ENCODE measurements around the gene ZNF77. TPM values are rescaled to one million over a fixed set of nuclear protein-coding genes. Genes with fewer than 3 reads are reported as not detected.
"Not testable (repeated sequence)": the region's sequence is repeated elsewhere in the genome, so short reads cannot be mapped to it uniquely, and the experiment has no call there.

The ZNF77 gene
- total RNA-seq, 2 donors from 2014 or later: 2.4 to 4.0 TPM

DNA sequence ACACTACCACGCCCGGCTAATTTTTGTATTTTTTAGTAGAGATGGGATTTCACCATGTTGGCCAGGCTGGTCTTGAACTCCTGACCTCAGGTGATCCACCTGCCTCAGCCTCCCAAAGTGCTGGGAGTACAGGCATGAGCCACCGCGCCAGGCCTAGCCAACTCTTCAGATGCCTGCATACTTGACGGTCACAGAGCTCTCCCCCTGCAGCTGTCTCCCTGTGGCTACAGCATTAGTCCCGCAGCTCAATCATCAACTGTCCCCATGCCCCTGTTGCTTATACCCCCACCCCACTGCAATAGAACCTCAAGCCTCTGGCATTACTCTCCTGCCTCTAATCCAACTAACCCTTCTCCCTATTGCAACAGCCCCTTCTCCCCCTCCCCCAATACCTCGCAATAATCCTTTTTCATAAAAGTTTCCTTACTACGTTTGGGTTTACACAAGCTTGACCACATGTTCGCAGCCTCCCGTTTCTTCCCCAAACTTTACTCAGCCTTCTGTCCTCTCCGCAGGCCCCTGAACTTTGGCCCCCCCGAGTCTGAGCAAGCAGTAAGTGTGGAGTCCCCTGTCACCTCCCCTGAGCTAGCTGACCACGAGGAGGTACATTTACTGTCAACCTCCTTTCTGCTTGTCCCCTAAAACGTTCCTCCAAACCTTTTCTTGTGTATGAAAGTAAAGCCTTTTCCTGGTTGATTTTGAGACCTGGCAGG, 1.7 kb downstream of the ZNF77 start:
- DNase-seq (ENCODE audit: low spot score): no peak
- intact Hi-C loops (cut with DNase I): loop anchor here in 1 of 2 donors (5.0 kb wide), 1 partner anchor 41 kb away; the partner anchor contains the start of gene ZNF57

DNA sequence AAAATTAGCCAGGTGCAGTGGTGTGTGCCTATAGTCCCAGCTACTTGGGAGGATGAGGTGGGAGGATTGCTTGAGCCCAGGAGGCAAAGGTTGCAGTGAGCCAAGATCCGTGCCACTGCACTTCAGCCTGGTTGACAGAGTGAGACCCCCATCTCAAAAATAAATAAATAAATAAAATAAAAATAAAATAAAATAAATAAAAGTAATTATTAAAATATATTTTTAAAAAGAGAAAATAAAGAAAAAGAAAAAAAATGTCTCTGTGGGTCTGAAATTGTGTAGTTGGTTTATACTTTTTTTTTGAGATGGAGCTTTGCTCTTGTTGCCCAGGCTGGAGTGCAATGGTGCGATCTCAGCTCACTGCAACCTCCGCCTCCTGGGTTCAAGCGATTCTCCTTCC, 8.9 kb downstream of the ZNF77 start:
- DNase-seq (ENCODE audit: low spot score): not testable (repeated sequence)
- intact Hi-C loops (cut with DNase I): loop anchor here in 1 of 2 donors (10.0 kb wide), 1 partner anchor 81 kb away; no protein-coding TSS in a partner anchor

DNA sequence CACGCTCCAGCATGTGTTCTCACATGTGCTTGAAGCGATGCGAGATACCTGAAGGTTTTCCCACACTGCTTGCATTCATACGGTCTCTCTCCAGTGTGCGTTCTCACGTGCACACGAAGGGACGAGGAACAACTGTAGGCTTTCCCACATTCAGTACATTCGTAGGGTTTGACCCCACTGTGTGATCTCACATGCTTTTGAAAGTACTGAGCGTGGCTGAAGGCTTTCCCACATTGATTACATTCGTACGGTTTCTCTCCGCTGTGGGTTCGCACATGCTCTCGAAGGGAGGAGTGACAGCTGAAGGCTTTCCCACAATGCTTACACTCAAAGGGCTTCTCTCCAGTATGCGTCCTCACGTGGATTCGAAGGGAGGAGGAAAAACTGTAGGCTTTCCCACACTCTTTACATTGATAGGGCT, 11.3 kb downstream of the ZNF77 start:
- no peak for DNase-seq (ENCODE audit: low spot score)
- intact Hi-C loops (cut with DNase I): loop anchor here in 1 of 2 donors (10.0 kb wide), 1 partner anchor 79 kb away; no protein-coding TSS in a partner anchor

DNA sequence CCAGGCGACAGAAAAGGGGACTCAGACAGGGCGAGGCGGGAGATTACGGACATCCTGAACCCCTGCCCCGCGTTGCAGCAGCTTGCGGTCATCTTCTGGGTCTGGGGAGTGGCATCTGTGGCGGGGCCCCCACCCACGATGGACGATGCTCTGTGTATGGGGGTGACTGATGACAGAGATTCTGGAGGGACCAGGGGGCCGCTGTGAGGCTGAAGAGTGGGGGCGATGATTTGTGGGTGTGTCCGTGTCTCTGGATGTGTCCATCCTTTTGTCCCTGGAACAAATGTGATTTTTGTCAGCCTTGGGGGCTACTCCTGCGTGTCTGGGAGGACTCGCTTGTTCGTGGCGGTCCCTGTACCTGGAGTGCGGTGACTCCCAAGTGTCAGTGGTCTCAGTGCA, 17.7 kb downstream of the ZNF77 start:
- no peak for DNase-seq (ENCODE audit: low spot score)
- intact Hi-C loops (cut with DNase I): no loop called here

DNA sequence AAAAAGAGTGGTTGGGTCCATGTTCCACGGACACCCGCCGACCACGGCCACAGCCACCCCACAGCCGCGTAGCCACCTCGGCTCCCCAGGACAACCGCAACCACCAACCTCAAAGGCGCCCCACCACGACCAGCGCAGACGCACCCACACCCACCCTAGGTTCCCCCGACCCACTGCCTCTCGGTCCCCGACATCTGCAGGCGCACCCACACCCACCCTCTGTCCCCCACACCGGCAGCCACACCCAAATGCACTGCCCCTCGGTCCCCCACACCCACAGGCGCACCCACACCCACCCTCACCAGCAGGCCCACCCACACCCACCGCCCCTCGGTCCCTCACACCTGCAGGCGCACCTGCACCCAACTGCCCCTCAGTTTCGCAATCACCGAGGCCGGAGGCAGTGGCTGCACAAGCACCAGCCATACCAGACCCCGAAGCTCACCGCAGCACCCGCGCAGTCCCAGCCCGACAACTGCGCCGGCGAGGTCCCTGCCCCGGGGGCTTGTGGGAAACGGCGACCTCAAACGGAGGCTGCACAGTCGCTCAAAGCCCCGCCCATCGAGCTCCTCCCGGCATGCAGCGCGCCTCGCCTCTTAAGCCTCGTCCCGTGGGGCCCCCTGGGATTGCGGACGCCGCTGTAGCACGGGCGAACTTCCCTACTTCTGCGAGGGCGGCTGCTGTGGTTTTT, 18.3 kb downstream of the ZNF77 start:
- intact Hi-C loops (cut with DNase I): no loop called here

DNA sequence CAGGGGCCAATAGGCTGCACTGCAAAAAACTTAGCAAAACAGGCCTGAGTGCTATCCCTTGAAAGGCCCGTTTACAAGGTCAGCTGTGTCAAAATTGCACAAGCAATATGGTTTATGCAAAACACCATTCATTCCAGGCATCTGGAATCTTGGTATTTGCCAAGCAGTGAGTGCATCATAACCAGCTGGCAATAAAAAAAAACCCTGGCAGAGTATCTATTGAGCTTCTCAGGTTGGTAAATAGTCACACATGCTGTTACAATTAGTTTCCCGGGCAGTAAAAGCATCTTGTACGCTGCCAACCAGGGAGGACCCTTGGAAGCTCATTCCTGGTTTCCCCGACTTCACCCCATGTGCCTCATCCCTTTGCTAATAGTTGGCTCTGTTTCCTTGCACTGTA, 21.3 kb downstream of the ZNF77 start:
- intact Hi-C loops (cut with DNase I): no loop called here
- no peak for DNase-seq (ENCODE audit: low spot score)

More for the DNA sequence above, 18.3 kb downstream of the ZNF77 start:
- no peak for DNase-seq (ENCODE audit: low spot score)

DNA sequence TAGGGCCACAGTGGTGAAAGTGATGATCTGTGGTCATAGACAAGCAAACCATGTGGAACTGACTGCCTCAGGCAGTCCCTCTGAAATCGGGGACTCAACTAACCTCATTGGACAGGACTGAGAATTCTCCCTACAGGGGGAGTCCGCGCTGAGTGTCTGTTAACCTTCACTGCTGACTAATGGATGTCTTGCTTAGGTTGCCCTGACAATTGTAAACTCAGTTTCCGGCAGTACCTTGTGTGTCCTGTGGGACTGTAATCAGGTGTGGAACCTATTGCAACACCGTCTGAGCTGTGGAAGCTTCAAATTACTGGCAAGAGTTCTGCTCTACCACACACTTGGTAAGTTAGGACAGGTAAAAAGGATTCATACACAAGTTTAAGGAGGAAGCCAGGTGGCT, 21.8 kb downstream of the ZNF77 start:
- no peak for DNase-seq (ENCODE audit: low spot score)
- intact Hi-C loops (cut with DNase I): no loop called here

DNA sequence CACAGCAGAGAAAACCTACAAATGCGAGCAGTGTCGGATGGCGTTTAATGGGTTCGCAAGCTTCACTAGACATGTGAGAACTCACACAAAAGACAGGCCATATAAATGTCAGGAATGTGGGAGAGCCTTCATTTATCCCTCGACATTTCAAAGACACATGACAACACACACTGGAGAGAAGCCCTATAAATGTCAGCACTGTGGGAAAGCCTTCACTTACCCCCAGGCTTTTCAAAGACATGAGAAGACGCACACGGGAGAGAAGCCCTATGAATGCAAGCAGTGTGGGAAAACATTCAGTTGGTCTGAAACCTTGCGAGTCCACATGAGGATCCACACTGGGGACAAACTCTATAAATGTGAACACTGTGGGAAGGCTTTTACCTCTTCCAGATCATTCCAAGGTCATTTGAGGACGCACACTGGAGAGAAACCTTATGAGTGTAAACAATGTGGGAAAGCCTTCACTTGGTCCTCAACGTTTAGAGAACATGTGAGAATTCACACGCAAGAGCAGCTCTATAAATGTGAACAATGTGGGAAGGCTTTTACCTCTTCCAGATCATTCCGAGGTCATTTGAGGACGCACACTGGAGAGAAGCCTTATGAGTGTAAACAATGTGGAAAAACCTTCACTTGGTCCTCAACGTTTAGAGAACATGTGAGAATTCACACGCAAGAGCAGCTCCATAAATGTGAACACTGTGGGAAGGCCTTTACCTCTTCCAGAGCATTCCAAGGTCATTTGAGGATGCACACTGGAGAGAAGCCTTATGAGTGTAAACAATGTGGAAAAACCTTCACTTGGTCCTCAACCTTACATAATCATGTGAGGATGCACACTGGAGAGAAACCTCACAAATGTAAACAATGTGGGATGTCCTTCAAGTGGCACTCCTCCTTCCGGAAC, 27.2 kb downstream of the ZNF77 start:
- intact Hi-C loops (cut with DNase I): no loop called here
- DNase-seq (ENCODE audit: low spot score): no peak

DNA sequence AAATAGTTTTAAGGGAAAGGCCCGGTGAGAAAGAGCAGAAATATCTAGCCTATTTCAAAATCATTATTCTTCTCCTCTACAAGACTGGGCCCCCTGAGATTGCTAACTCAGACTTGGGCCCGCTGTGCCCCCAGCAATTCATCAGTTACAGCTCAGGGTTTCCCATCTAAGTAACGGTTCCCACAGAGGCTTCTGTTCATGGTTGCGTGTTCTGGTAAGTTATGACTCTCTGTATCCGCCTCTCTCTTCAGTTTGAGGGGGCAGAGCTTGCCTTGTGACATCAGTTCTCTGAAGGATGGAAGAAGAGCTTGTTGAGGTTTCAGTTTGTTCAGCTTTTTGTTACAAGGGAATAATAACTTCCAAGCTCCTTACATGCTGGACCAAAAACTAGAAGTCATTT, 32.5 kb downstream of the ZNF77 start:
- intact Hi-C loops (cut with DNase I): no loop called here
- DNase-seq (ENCODE audit: low spot score): no peak

DNA sequence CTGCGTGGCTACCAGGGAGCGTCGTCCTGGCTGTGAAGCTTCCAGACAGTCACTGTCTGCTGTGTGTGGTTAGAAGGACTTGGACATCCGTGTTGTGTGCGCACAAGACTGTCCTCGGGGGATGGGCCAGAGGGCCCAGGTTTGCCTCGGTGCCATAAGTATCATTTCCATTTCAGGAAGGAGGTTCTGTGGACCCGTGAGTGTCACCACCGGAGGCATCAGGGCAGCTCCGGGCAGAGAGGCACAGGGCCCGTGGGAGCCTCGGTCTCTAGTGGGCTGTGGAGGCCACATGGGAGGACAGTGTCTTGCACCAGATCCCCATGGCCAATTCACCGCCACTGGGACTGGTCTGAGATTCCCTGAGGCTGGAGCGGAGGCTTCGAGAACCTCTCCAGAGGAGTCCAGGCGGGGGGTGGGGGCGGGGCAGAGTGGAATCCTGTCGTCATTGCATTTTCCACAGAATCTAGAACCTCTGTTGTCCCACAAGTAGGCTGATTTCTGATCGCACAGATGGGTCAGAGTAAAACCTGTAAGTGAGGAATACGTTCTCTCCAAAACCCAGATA, 38.1 kb downstream of the ZNF77 start:
- DNase-seq (ENCODE audit: low spot score): no peak
- intact Hi-C loops (cut with DNase I): no loop called here

DNA sequence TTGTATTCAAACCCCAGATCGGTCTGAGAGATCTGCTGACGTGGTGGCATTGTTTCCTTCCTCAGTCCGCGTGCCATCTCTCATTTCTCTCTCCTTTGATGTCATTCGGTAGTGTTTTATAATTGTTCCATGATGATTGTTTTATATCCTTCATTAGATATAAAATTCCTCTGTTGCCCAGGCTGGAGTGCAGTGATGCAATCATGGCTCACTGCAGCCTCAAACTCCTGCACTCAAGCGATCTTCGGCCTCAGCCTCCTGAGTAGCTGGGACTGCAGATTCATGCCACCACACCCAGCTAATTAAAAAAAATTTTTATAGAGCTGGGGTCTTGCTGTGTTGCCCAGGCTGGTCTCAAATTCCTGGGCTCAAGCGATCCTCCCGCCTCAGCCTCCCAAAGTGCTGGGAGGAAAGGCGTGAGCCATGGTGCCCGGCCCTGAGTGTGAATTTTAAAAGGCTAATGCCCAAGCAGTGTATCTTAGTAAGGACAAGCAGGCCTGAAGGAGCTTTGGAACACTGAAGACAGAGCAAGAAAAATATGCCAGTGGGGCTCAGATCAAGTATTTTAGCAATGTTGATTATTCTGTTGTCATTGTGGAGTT, 38.8 kb downstream of the ZNF77 start:
- DNase-seq (ENCODE audit: low spot score): no peak
- intact Hi-C loops (cut with DNase I): no loop called here

DNA sequence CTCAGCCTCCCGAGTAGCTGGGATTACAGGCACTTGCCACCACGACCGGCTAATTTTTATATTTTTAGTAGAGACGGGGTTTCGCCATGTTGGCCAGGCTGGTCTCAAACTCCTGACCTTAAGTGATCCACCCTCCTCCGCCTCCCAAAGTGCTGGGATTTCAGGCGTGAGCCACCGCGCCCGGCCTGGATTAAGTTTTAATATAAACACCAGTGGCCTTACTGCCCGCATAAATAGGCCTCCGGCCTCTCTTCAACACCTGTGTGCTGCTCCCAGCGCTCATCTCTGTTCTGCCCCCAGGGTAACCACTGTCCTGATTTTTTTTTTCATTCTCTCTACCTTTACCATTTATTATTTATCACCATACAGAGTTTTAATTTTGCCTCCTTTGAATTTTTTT, 41.4 kb downstream of the ZNF77 start:
- DNase-seq (ENCODE audit: low spot score): not testable (repeated sequence)
- intact Hi-C loops (cut with DNase I): loop anchor here in 1 of 2 donors (5.0 kb wide), 1 partner anchor 39 kb away; the partner anchor contains the start of gene ZNF77

DNA sequence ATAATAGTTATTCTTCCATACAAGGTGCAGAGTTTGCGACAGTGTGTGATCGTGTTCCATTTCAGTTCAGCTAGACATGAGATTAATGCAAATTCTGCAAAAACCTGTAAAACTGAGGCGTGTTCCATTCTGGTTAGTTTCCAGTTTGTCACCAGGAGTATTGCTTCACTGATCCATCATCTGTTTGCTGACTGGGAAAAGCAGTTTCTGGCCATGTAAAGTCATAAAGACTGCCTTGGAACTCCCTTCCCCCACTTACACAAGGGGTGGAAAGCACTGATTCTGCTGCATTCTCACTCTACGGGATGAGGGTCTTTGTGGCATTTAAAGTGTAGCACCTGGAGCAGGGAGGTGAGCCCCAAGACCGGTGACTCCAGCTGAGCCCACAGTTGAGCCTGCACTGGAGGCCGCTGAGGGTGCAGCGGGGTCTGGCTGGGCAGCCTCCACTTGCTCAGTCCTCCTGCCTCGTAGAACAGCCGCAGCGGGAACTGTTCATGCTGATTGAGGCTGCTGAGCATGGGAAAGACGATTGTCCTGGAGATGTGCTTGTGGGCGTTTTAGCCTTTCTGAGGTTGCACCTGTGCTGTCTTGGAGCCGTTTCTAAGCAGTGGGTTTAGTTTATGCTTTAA, 42.1 kb downstream of the ZNF77 start:
- intact Hi-C loops (cut with DNase I): loop anchor here in 1 of 2 donors (5.0 kb wide), 1 partner anchor 40 kb away; the partner anchor contains the start of gene ZNF77
- no peak for DNase-seq (ENCODE audit: low spot score)

DNA sequence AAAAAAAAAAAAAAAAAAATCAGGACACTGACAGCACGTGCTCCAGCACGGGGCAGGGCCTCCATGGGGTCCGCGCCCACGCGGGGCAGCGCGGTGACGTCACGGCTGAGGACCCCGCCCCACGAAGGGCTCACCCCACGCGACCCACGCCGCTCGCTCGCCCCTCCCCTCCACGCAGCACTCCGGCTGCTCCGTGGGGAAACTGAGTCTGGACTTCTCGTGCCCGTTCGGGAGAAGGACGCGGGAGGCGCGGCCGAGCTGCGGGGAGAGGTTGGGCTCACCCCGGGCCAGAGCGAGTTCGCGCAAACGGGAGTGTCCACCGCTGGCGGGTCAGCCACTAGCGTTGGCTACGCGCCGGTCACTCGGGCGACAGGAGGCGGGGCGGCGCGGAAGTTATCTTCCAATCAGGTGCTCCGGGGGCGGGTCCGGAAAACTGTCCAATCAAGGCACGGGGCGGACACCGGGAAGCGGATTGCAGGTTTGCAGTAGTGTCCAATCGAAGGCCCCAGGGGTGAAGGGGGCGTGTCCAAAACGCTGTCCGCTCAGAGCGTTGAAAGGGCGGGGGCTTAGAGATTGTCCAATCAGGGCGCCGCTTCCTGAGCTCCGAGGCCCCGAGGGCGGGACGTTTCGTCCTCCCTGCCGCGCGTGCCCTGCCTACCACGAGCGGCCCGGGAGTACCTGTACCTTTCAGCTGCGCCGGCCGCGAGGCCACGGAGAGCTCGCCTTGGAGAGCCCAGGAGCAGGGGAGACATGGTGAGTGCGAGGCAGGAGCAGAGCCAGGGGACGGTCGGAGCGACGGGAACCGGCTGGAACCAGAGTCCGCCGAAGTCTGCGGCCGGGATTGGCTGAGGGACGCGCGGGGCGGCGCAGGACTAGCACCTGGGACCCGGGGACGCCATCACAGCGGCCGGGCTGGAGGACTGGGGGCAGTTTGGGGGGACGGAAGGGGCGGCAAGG, 44.2 kb downstream of the ZNF77 start, which contains the start of gene ZNF57:
Gene ZNF57 (plus strand): TSS at position 633 of the 957 bp plus-strand sequence. CDS start 118 bp downstream, at position 751.
- intact Hi-C loops (cut with DNase I): loop anchor here in 1 of 2 donors (5.0 kb wide), 1 partner anchor 42 kb away; the partner anchor contains the start of gene ZNF77
- peak; percentile 100 for DNase-seq (ENCODE audit: low spot score)

DNA sequence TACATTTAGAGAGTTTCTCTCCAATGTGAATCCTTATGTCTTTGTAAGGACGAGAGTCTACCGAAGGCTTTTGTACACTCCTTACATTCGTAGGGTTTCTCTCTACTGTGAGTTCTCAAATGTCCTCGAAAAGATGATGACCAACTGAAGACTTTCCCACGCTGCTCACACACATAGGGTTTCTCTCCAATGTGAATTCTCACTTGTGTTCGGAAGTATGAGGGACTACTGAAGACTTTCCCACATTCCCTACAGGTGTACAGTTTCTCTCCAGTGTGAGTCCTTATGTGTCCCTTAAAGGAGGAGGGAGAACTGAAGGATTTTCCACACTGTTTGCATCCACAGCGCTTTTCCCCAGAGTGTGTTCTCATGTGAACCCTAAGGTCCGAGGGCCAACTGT, 48.1 kb downstream of the ZNF77 start:
- intact Hi-C loops (cut with DNase I): no loop called here
- no peak for DNase-seq (ENCODE audit: low spot score)

DNA sequence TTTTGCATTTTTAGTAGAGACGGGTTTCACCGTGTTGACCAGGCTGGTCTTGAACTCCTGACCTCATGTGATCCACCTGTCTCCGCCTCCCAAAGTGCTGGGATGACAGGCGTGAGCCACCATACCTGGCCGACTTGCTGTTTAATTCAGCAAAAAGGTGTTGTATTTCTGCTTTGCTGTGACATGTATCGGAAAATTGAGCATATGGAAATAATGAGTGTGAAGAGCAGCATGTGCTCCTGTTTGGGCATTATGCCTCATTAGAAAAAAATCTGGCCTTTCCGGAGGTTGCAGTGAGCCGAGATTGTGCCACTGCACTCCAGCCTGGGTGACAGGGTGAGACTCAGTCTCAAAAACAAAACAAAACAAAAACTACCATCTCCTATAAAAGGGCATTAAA, 54.2 kb downstream of the ZNF77 start:
- DNase-seq (ENCODE audit: low spot score); intact Hi-C loops (cut with DNase I): not testable (repeated sequence)

DNA sequence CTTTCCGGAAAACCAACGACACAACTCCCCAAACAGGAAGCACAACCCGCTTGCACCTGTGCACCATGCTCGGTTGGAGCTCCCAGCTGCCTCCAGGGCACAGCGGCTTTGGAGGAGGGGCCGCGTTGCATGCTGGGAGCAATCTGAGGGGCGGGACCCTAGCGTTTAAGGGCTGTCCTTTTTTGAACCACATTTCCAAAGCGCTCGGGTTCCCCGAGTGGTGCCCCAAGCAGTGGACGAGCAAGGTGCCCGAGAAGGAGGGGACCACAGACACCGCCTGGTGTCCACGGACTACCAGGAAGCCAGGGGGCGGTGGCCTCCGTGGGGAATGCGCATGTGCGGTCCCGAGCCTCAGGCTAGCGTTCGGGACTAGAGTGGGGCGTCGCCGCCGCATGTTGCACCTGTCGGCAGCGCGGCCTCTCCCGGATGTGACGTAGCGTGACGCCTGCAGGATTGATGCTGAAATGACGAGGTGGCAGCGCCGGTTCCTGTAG, 56.0 kb downstream of the ZNF77 start:
- DNase-seq (ENCODE audit: low spot score): no peak
- intact Hi-C loops (cut with DNase I): no loop called here
